Mucosa of descending colon (tissue), 3 donors: ENCODE measurements around the gene UBE2C. TPM values are rescaled to one million over a fixed set of nuclear protein-coding genes. Genes with fewer than 3 reads are reported as not detected.
"Not testable (repeated sequence)": the region's sequence is repeated elsewhere in the genome, so short reads cannot be mapped to it uniquely, and the experiment has no call there.

ENCODE experiments used
- ATAC-seq: fragments of 200-7000 bp; cut with Tn5 transposase; one replicate; pipeline ENCODE4 v1.9.1; 2020; ENCODE audit warnings: mild to moderate bottlenecking, moderate library complexity
- DNase-seq, 3 donors: peaks; one replicate each; pipeline ENCODE4 v3.0.0-alpha.2; 2020
- H3K36me3 ChIP-seq: fragments of 200-600 bp; one replicate; pipeline ENCODE4 v1.8.0; 2021; ENCODE audit warnings: low read depth, mild to moderate bottlenecking
- H3K4me1 ChIP-seq: fragments of 200-600 bp; one replicate; pipeline ENCODE4 v1.8.0; 2021; ENCODE audit warnings: low read depth, mild to moderate bottlenecking
- H3K4me3 ChIP-seq: fragments of 200-600 bp; one replicate; pipeline ENCODE4 v1.8.0; 2021; ENCODE audit warnings: mild to moderate bottlenecking
- H3K9me3 ChIP-seq: fragments of 200-600 bp; one replicate; pipeline ENCODE4 v1.8.0; 2021; ENCODE audit warnings: mild to moderate bottlenecking
- intact Hi-C, 2 donors: fragments of 100-400 bp; cut with DNase I in 1 of 2; cut with micrococcal nuclease in 1 of 2; formaldehyde crosslinking; loops; one replicate each; pipeline versions ENCODE4 v1.11.0 to v1.11.1; 2022; cut with DNase I, micrococcal nuclease
- total RNA-seq, 3 donors: library from RNA; stranded (reverse); fragmentation: NEBNext Ultra II Directional in 2 of 3; extraction: Animal tissue kit (Norgen Biotek cat#: 25700) in 2 of 3; gene quantifications; one replicate each; pipeline versions ENCODE4 v1.2.1 to v1.2.4, GENCODE V29; 2021 to 2023
- TF ChIP-seq, protein P1 (sequence below): fragments of 200-600 bp; IDR thresholded peaks from one replicate; pipeline ENCODE4 v1.8.0; 2022; ENCODE audit warnings: antibody characterized with exemption, mild to moderate bottlenecking
- donor health status: DM: no; HTN: no; CAD: no; lungs with moderate emphysema.
- donor health status: DM: no; HTN: no; CAD: no.
- donor health status: DM: no; HTN: yes; CAD: no.

Gene UBE2C
- total RNA-seq, 3 donors from 2014 or later: 4.7 to 41.1 (median 8.7) TPM

DNA sequence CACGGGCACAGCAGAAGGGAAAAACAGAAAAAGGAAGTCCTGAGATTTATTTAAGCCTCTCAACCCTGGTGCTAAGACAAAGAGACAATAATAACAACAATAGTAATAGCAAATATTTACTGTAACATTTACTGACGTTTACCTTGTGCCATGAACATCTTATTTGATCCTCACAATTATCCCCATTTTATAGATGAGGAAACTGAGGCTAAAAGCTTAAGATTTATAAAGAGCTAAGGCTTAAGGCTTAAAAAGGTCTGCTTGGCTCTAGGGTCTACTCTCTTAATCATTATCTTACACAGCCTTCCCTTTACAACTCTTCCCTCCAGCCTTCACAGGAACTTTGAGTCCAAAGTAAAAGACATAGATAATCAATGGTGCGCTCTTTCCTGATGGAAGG, 24.1 kb upstream of the UBE2C start:
- intact Hi-C loops: no loop called here
- no peaks in the 10 kb centered on the region for H3K36me3 ChIP-seq
- H3K9me3 ChIP-seq: no peaks in the 10 kb centered on the region
- peaks cover 7% of the 10 kb centered on the region for H3K4me1 ChIP-seq
- TF ChIP-seq, protein P1, sequence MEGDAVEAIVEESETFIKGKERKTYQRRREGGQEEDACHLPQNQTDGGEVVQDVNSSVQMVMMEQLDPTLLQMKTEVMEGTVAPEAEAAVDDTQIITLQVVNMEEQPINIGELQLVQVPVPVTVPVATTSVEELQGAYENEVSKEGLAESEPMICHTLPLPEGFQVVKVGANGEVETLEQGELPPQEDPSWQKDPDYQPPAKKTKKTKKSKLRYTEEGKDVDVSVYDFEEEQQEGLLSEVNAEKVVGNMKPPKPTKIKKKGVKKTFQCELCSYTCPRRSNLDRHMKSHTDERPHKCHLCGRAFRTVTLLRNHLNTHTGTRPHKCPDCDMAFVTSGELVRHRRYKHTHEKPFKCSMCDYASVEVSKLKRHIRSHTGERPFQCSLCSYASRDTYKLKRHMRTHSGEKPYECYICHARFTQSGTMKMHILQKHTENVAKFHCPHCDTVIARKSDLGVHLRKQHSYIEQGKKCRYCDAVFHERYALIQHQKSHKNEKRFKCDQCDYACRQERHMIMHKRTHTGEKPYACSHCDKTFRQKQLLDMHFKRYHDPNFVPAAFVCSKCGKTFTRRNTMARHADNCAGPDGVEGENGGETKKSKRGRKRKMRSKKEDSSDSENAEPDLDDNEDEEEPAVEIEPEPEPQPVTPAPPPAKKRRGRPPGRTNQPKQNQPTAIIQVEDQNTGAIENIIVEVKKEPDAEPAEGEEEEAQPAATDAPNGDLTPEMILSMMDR: no peak
- ATAC-seq (no peak), DNase-seq (no peak)
- no peak overlapping the region for H3K4me3 ChIP-seq

DNA sequence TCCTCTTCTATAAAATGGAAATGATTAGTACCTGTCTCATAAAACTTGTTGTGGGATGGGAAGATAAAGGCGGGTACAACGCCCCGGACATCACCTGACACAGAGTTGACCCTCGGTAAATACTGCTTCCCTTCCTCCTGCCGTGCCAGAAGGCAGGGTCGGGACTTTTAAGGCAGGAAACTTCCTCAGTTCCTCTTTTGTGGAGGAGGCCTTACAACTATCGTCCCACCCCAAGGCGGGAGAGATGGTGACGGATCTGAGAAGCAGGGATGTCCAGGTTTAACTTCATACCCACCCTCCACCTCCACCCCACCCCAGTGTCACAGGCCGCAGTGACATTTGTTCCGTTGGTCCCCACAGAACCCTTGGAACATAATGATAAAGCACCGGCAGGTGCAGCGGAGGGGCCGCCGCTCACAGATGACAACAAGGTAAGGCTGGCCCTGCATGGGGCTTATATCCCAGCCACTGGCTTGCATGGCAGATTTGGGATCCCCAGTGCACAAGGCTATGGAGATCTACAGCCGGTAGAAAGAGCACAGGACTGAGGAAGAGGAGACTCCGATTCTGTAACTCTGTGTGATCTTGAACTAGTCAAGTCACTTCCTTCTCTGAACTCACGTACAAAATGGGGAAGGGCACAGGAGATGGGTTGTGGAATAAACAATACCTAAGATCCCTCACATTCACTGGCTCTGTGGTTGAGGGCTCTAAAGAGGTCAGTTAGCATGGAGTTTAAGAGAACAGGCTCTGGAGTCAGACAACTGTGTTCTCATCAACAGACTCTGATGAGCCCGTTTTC, 19.9 kb upstream of the UBE2C start:
- intact Hi-C loops: no loop called here
- H3K36me3 ChIP-seq: no peaks in the 10 kb centered on the region
- peak overlapping the region; percentile 85 for H3K4me3 ChIP-seq
- TF ChIP-seq, protein P1: no peak
- ATAC-seq: peak; percentile 73
- peak in 2 of 3 donors; percentile 51 to 60 for DNase-seq
- H3K9me3 ChIP-seq: no peaks in the 10 kb centered on the region
- H3K4me1 ChIP-seq: peaks cover 4% of the 10 kb centered on the region

- Histone ChIP-seq H3K9me3 (no peaks in the 10 kb centered on the region), H3K36me3 (peaks cover 3% of the 10 kb centered on the region), H3K4me3 (no peak overlapping the region), H3K4me1 (peaks cover 4% of the 10 kb centered on the region)
- intact Hi-C loops: no loop called here
- ATAC-seq: no peak
- no peak for DNase-seq
- TF ChIP-seq, protein P1: no peak
These were observed 15.9 kb upstream of the UBE2C start for GRCh38 chr20:45796337-45797065.

DNA sequence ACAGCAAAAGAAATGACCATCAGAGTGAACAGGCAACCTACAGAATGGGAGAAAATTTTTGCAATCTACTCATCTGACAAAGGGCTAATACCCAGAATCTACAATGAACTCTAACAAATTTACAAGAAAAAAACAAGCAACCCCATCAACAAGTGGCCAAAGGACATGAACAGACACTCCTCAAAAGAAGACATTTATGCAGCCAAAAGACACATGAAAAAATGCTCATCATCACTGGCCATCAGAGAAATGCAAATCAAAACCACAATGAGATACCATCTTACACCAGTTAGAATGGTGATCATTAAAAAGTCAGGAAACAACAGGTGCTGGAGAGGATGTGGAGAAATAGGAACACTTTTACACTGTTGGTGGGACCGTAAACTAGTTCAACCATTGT, 14.9 kb upstream of the UBE2C start:
- DNase-seq, H3K9me3 ChIP-seq, intact Hi-C loops, H3K4me1 ChIP-seq, H3K4me3 ChIP-seq, ATAC-seq, H3K36me3 ChIP-seq: not testable (repeated sequence)

DNA sequence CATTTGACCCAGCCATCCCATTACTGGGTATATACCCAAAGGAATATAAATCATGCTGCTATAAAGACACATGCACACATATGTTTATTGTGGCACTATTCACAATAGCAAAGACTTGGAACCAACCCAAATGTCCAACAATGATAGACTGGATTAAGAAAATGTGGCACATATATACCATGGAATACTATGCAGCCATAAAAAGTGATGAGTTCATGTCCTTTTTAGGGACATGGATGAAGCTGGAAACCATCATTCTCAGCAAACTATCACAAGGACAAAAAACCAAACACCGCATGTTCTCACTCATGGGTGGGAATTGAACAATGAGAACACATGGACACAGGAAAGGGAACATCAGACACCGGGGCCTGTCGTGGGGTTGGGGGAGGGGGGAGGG, 14.5 kb upstream of the UBE2C start:
- ATAC-seq, H3K36me3 ChIP-seq, DNase-seq, intact Hi-C loops, H3K4me1 ChIP-seq, H3K9me3 ChIP-seq, H3K4me3 ChIP-seq: not testable (repeated sequence)

DNA sequence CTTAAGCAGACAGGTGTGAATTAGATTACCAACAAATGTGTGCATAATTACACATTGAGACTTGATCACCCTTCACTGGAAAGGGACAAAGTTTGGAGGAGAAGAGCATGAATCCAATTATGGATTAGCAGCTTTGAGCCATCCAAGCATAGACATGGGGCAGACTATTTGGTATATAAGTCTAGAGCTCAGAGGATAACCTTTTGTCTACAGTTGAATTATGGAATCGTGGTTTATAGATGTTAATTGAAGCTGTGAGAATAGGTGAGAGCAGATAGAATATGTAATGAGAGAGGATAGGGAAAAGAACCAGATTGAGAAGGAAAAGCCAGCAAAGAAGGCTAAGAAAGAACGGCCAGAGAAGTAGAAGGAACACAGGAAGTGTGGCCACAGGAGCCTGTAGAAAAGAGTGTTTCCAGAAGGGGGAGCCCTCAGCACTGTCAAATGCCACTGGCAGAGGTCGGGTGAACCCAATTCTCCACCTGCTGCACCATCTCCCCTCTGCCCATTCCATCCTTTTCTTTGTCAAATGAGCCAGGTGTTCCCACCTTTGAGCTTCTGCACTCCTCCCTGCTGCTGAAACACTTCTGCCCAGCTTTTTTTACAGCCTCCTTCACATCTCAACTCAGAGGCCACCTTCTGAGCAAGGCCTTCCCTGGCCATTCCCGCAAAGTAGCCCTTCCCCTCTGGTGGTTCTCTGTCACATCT, 13.4 kb upstream of the UBE2C start:
- DNase-seq (peak in 1 of 3 donors; percentile 88), ATAC-seq (peak; percentile 96)
- TF ChIP-seq, protein P1: no peak
- Histone ChIP-seq H3K4me1 (no peaks in the 10 kb centered on the region), H3K36me3 (peaks cover 14% of the 10 kb centered on the region), H3K4me3 (no peak overlapping the region), H3K9me3 (no peaks in the 10 kb centered on the region)
- intact Hi-C loops: no loop called here
